ENCODE measurements around the gene LACTB.
A peak's percentile ranks its signal among the peaks of the same experiment; 100 is the strongest.

Gene LACTB

GRCh38 chr15:63181648-63182047 lies 60.0 kb downstream of the LACTB start (continued):
- TF ChIP-seq ZNF362 (tag by site-specific recombination; IDR thresholded peaks at IDR 0.05) (no peak), ZNF521 (tag by site-specific recombination; IDR thresholded peaks at IDR 0.05) (no peak)

DNA sequence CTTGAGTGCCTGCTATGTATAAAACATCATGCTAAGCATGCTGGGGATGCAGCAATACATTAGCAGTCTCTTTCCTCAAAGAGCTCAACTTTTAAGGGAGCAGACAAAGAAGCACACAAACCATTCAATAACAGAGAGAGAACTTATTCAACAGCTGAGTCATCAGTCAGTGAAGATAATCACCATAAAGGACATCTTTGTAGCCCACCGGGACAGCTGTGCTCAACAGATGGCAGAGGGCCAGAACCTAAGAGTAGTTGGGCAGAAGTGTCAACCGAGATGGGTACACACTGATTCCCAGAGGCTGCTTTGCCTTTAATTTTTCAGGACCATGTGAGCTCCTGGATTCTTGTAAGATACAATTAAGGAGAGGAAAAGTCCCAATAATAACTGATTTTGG lies 63.5 kb downstream of the LACTB start:
- Histone ChIP-seq H3K4me3 (ENCODE audit: low read depth, low read length) (no peak overlapping the region), H3K27ac (ENCODE audit: extremely low read depth, low read depth, low read length) (no peak overlapping the region), H3K36me3 (ENCODE audit: control insufficient read depth in 2 of 2, insufficient read depth in 1 of 2, low read length in 2 of 2) (no peaks in the 10 kb centered on the region), H3K4me1 (ENCODE audit: control insufficient read depth, insufficient read depth, low read length) (no peaks in the 10 kb centered on the region), H3K9me3 (ENCODE audit: control insufficient read depth, insufficient read depth, low read depth, low read length) (no peaks in the 10 kb centered on the region)
- TF ChIP-seq ZNF302 (tag by site-specific recombination; IDR thresholded peaks at IDR 0.05; ENCODE audit: low read depth) (no peak), ZNF623 (tag by site-specific recombination; IDR thresholded peaks at IDR 0.05) (no peak), ZNF548 (tag by site-specific recombination; IDR thresholded peaks at IDR 0.05) (no peak), ZBTB48 (tag by site-specific recombination; IDR thresholded peaks at IDR 0.05) (no peak), KLF1 (tag by site-specific recombination; IDR thresholded peaks at IDR 0.05) (no peak), ZNF48 (tag by site-specific recombination; IDR thresholded peaks at IDR 0.05) (no peak), OSR2 (tag by site-specific recombination; IDR thresholded peaks at IDR 0.05) (no peak)
- CTCF ChIA-PET, result no interaction called here
- POLR2A ChIA-PET, result interaction anchor here (0.6 kb wide), 1 partner anchor 63 kb away, joined by 3 read pairs; the partner anchor contains the start of gene LACTB

DNA sequence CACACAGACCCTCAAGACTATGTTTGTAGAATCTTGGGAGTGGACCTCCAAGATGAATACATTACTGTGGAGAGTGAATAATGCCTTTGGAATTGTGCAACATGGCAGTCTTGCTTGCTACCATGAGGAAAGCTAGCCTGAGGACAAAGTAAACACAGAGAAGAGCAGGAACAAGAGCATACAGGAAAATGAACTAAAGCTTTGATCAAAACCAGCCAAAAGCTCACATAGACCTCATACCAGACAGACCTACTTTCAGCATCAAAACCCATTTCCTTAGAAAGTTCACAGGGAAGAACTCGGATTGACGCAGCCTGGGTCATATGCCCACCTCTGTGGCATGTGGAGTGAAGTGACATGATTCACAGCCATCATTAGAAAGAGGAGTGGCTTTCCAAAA lies 64.4 kb downstream of the LACTB start:
- ChIA-PET POLR2A (no interaction called here), CTCF (no interaction called here)
- TF ChIP-seq ZNF785 (tag by site-specific recombination; IDR thresholded peaks at IDR 0.05) (no peak), ZNF239 (tag by site-specific recombination; IDR thresholded peaks at IDR 0.05) (no peak), ZNF658 (tag by site-specific recombination; IDR thresholded peaks at IDR 0.05) (no peak), SALL2 (tag by site-specific recombination; IDR thresholded peaks at IDR 0.05; ENCODE audit: borderline replicate concordance) (no peak), ZNF660 (tag by site-specific recombination; IDR thresholded peaks at IDR 0.05) (no peak), GLIS2 (tag by site-specific recombination; IDR thresholded peaks at IDR 0.05) (no peak), MZF1 (tag by site-specific recombination; IDR thresholded peaks at IDR 0.05; ENCODE audit: borderline replicate concordance) (no peak)
- no peaks in the 10 kb centered on the region for H3K9me3 ChIP-seq (ENCODE audit: control insufficient read depth, insufficient read depth, low read depth, low read length)
- no peaks in the 10 kb centered on the region for H3K36me3 ChIP-seq (ENCODE audit: control insufficient read depth in 2 of 2, insufficient read depth in 1 of 2, low read length in 2 of 2)
- no peaks in the 10 kb centered on the region for H3K4me1 ChIP-seq (ENCODE audit: control insufficient read depth, insufficient read depth, low read length)
- H3K4me3 ChIP-seq (ENCODE audit: low read depth, low read length), result no peak overlapping the region
- H3K27ac ChIP-seq (ENCODE audit: extremely low read depth, low read depth, low read length), result no peak overlapping the region

- no peak overlapping the region for H3K27ac ChIP-seq (ENCODE audit: extremely low read depth, low read depth, low read length)
- no peaks in the 10 kb centered on the region for H3K9me3 ChIP-seq (ENCODE audit: control insufficient read depth, insufficient read depth, low read depth, low read length)
- no peaks in the 10 kb centered on the region for H3K36me3 ChIP-seq (ENCODE audit: control insufficient read depth in 2 of 2, insufficient read depth in 1 of 2, low read length in 2 of 2)
- ChIA-PET POLR2A (no interaction called here), CTCF (no interaction called here)
- no peaks in the 10 kb centered on the region for H3K4me1 ChIP-seq (ENCODE audit: control insufficient read depth, insufficient read depth, low read length)
- TF ChIP-seq, protein P1, sequence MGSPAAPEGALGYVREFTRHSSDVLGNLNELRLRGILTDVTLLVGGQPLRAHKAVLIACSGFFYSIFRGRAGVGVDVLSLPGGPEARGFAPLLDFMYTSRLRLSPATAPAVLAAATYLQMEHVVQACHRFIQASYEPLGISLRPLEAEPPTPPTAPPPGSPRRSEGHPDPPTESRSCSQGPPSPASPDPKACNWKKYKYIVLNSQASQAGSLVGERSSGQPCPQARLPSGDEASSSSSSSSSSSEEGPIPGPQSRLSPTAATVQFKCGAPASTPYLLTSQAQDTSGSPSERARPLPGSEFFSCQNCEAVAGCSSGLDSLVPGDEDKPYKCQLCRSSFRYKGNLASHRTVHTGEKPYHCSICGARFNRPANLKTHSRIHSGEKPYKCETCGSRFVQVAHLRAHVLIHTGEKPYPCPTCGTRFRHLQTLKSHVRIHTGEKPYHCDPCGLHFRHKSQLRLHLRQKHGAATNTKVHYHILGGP (tag by site-specific recombination; IDR thresholded peaks at IDR 0.05), result no peak
- TF ChIP-seq PRDM10 (tag by site-specific recombination; IDR thresholded peaks at IDR 0.05), result peak; percentile 74
- H3K4me3 ChIP-seq (ENCODE audit: low read depth, low read length), result no peak overlapping the region
Observed at GRCh38 chr15:63187589-63188226, 66.0 kb downstream of the LACTB start.
